Measurements from ENCODE around the gene TELO2.

Gene TELO2

GRCh38 chr16:1518626-1519135 lies 25.5 kb downstream of the TELO2 start:
- TF ChIP-seq ZNF8 (CRISPR knock-in tag; IDR thresholded peaks at IDR 0.05) (no peak), CREB5 (CRISPR knock-in tag; IDR thresholded peaks at IDR 0.05; ENCODE audit: low read depth) (no peak), TSHZ2 (CRISPR knock-in tag; IDR thresholded peaks at IDR 0.05) (no peak), POU6F1 (CRISPR knock-in tag; IDR thresholded peaks at IDR 0.05; ENCODE audit: borderline replicate concordance, low read depth) (no peak), ISL1 (CRISPR knock-in tag; IDR thresholded peaks at IDR 0.05) (no peak), TOX (CRISPR knock-in tag; IDR thresholded peaks at IDR 0.05; ENCODE audit: borderline replicate concordance) (no peak), ZC3H10 (CRISPR knock-in tag; IDR thresholded peaks at IDR 0.05) (no peak), ZNF565 (CRISPR knock-in tag; conservative IDR thresholded peaks at IDR 0.05; ENCODE audit: low read depth) (no peak), TCF4 (CRISPR knock-in tag; IDR thresholded peaks at IDR 0.05; ENCODE audit: borderline replicate concordance) (no peak), PPARA (CRISPR knock-in tag; IDR thresholded peaks at IDR 0.05; ENCODE audit: borderline replicate concordance) (no peak), CSDC2 (CRISPR knock-in tag; IDR thresholded peaks at IDR 0.05) (no peak), ZNF70 (CRISPR knock-in tag; IDR thresholded peaks at IDR 0.05) (no peak), OSR1 (CRISPR knock-in tag; IDR thresholded peaks at IDR 0.05) (no peak), ZFP3 (CRISPR knock-in tag; IDR thresholded peaks at IDR 0.05) (no peak), SNAI2 (CRISPR knock-in tag; IDR thresholded peaks at IDR 0.05) (no peak), RARB (CRISPR knock-in tag; IDR thresholded peaks at IDR 0.05) (no peak), PATZ1 (CRISPR knock-in tag; IDR thresholded peaks at IDR 0.05; ENCODE audit: borderline replicate concordance) (no peak), ARNTL (CRISPR knock-in tag; IDR thresholded peaks at IDR 0.05; ENCODE audit: borderline replicate concordance, low read depth) (no peak), GLIS3 (CRISPR knock-in tag; IDR thresholded peaks at IDR 0.05) (no peak)
- TF ChIP-seq, protein P1, sequence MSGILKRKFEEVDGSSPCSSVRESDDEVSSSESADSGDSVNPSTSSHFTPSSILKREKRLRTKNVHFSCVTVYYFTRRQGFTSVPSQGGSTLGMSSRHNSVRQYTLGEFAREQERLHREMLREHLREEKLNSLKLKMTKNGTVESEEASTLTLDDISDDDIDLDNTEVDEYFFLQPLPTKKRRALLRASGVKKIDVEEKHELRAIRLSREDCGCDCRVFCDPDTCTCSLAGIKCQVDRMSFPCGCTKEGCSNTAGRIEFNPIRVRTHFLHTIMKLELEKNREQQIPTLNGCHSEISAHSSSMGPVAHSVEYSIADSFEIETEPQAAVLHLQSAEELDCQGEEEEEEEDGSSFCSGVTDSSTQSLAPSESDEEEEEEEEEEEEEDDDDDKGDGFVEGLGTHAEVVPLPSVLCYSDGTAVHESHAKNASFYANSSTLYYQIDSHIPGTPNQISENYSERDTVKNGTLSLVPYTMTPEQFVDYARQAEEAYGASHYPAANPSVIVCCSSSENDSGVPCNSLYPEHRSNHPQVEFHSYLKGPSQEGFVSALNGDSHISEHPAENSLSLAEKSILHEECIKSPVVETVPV (CRISPR knock-in tag; IDR thresholded peaks at IDR 0.05): no peak
- ATAC-seq: no peak

GRCh38 chr16:1519831-1520230 lies 26.7 kb downstream of the TELO2 start:
- no peak for ATAC-seq
- TF ChIP-seq, protein P1 (CRISPR knock-in tag; IDR thresholded peaks at IDR 0.05): no peak
- TF ChIP-seq PATZ1 (CRISPR knock-in tag; IDR thresholded peaks at IDR 0.05; ENCODE audit: borderline replicate concordance) (no peak), ESRRG (CRISPR knock-in tag; IDR thresholded peaks at IDR 0.05) (no peak), ARNTL (CRISPR knock-in tag; IDR thresholded peaks at IDR 0.05; ENCODE audit: borderline replicate concordance, low read depth) (no peak), TCF4 (CRISPR knock-in tag; IDR thresholded peaks at IDR 0.05; ENCODE audit: borderline replicate concordance) (no peak), ZFP3 (CRISPR knock-in tag; IDR thresholded peaks at IDR 0.05) (no peak), ZC3H10 (CRISPR knock-in tag; IDR thresholded peaks at IDR 0.05) (no peak), CSDC2 (CRISPR knock-in tag; IDR thresholded peaks at IDR 0.05) (no peak), POU6F1 (CRISPR knock-in tag; IDR thresholded peaks at IDR 0.05; ENCODE audit: borderline replicate concordance, low read depth) (no peak), ZNF70 (CRISPR knock-in tag; IDR thresholded peaks at IDR 0.05) (no peak), OSR1 (CRISPR knock-in tag; IDR thresholded peaks at IDR 0.05) (no peak), SNAI2 (CRISPR knock-in tag; IDR thresholded peaks at IDR 0.05) (no peak), BACH2 (CRISPR knock-in tag; IDR thresholded peaks at IDR 0.05; ENCODE audit: borderline replicate concordance) (no peak), ZNF565 (CRISPR knock-in tag; conservative IDR thresholded peaks at IDR 0.05; ENCODE audit: low read depth) (no peak), PPARA (CRISPR knock-in tag; IDR thresholded peaks at IDR 0.05; ENCODE audit: borderline replicate concordance) (no peak), CREB5 (CRISPR knock-in tag; IDR thresholded peaks at IDR 0.05; ENCODE audit: low read depth) (no peak), GLIS3 (CRISPR knock-in tag; IDR thresholded peaks at IDR 0.05) (no peak)
